ENCODE results near the gene THEM5.
"Not testable (repeated sequence)": the region's sequence is repeated elsewhere in the genome, so short reads cannot be mapped to it uniquely, and the experiment has no call there.

THEM5 gene

DNA sequence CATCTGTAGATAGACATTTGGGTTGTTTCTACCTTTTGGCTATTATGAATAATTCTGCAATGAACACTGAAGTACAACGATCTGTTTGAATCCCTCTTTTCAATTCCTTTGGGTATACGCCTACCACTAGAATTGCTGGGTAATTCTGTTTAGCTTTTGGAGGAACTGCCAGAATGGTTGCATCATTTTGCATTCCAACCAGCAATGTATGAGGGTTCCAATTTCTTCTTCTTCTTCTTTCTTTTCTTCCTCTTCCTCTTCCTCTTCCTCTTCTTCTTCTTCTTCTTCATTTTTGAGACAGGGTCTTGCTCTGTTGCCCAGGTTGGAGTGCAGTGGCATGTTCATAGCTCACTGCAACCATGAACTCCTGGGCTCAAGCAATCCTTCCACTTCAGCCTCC is 13.8 kb upstream of the THEM5 start:
- no peak for DNase-seq

DNA sequence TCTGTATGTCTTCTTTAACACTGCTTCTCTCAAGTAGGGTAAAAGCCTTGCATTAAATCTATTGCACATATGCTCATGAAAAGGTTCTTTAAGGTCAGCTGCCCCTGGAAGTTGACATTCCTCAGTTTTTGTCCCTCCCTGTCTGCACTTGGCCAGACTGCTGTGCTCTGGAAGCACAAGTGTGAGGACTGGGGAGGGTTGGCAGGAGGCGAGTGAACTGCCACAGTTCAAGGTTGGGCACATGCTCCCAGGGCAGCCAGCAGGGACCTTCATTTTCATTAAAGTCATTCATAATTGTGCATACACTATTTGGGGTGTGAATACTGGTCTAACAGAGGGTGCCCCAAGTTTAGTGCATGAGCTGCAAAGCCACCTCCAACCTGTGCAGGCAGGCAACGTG is 10.9 kb upstream of the THEM5 start:
- DNase-seq, result no peak

DNA sequence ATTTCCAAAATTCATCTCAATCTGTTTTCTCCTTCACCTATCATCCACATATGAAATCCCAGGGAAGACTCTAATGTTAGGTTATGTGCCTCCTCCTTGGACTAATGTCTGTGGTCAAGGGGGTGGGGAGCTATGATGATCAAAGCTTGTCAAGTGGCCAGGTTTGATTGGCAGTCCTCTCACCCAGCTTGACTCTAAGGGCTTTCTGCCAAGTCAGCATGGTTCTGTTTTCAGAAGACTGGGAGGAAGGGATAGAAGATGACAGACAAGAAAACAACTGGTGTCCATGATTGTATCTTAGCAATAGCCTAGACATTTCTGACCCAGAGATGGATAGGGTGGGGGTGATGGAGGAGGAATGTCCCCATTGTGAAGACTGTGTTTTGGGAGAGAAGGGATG is 9.1 kb upstream of the THEM5 start:
- no peak for DNase-seq

DNA sequence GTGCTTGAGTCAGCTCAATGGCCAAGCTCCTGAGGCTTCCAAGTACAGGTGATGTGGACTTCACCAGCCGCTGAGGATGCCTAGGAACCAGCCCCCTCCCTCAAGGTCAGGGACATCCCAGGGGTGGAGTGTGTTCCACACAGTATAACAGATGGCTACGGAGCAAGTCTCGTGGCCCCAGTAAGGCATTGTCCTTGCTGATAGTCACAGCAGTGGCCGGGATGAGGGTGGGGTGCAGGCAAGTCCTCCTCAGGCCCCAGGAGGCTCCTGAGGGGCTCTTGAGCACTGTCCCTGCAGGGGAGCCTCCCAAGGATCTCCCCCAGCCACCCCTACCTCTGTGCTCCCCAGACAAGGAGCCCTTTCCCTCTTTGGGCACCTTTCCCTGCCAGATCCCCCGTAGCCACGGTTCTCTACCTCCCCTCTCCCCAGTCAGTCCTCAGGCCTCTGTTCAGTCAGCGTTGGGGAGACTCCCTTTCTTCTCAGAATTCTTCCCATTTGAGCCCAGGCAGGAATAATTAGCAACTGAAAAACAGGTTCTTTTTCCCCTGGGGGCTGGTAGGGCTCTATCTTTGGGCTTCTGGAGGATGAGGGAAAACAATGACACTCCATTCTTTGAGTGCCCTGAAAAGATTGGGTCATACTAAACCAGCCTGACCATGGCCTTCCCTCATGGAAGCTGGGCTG is 7.1 kb upstream of the THEM5 start:
- DNase-seq, result no peak

DNA sequence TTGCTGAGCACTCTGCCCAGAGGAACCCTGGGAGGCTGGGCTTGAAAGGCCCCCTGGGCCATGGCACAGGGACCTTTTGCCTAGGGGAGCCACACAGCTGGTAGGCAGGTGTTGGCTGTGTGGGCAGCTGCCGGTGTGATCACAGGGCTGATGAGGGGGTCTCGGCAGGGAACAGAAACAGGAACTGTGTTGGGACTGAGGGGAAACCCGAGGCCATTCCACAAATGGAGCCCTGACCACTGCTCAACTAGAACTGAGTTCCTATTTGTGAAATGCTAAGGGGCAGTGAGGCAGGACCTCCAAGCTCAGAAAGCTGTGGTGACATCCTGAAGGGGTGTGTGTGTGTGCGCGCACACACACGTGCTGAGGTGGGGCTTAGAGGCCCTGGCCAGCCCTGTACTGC is 6.4 kb upstream of the THEM5 start:
- no peak for DNase-seq

DNA sequence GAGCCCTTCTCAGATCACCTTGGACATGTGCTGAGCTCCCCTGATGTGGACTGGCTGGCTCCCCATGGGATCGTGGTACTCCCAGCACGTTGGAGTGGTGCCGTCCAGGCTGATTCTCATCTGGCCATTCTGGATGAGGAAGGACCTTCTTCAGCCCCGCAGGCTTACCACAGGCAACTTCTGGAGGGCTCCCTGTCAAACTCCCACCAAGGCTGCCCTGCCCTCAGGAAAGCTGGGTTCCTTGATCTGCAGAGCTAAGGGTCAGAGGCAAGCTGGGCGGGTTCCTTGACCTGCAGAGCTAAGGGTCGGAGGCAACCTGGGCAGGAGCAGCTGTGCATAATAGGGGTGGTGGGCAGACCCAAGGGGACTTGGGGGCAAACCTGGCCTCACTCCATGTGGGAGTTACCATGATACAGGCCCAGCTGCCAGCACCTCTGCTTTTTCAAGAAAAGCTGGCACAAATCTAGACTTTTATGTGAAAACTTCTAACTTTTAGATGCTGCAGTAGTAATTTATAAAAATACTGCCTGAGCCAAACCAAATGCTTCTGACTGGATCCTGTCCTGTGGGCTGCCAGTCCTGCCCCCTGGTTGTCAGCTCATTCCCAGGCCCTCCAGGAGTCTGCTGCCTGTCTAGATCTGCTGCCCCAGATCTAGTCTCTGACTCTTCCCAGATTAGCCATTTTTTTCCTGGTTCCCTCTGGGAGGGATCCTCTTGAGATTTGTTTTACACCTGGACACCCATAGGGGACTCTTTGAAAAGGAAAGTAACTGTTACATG is 5.6 kb upstream of the THEM5 start:
- no peak for DNase-seq

DNA sequence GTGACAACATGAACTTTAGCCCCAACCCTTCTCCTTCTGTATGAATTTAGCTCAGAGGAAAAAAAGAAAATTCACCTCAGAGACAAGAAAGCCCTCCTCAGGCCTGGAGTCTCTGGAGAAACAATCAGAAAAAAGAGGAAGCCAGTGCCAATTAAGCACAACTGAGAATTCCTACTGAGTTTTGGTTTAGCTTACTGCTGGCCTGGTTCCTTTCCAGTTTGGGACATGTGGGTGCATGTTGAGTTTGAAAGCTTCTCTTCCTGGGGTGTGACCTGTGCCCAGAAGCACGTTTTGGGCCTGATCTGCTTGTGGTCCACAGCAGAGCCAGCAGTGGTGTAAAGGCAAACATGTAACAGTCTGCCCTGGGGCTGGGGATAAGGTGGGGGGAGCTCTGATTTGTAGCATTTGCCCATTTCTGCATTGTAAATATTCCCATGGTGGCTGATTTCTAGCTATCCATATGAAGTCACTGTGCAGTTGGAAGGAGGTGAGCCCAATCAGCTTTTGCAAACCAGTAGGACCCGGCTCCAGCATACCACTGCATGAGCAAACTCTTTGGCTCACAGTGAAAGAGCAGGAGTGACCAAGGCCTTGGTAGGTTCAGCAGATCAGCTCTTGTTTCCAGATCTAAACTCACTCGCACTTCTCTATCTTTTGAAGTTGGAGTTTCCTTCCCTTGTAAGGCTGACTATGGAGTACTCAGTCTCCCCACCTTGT is 4.7 kb upstream of the THEM5 start:
- no peak for DNase-seq

DNA sequence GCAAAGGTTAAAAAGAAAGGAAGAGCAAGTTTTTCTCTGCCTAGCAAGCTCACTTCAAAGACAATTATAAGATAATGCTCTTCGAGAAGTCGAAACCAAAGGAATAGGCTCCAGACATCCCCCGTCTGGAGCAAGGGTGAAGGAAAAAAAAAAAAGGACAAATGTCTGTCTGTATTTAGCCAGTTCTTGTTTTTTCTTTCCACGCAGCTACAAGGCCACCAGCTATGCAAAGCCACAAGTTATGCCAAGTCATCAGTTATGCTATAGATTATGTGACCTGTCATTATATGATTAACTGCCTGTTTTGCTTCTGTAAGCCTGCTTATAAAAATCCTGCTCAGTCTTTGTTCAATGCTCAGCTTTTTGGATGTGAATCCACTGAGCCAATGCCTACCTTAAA is 2.4 kb upstream of the THEM5 start:
- no peak for DNase-seq

DNA sequence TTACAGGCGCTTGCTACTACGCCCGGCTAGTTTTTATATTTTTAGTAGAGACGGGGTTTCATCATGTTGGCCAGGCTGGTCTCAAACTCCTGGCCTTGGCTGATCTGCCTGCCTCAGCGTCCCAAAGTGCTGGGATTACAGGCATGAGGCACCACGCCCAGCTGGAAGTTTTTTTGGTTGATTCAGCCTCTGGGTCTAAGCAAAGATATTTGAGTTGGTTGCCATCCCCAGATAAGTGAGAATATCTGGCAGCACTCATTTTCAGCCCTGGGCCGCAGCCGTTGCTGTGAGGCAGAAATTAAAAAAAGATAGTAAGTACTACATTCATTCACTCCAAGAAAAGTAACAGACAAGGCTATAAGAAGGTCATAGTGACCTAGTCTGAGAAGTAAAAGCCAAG is 2.0 kb upstream of the THEM5 start:
- not testable (repeated sequence) for DNase-seq

DNA sequence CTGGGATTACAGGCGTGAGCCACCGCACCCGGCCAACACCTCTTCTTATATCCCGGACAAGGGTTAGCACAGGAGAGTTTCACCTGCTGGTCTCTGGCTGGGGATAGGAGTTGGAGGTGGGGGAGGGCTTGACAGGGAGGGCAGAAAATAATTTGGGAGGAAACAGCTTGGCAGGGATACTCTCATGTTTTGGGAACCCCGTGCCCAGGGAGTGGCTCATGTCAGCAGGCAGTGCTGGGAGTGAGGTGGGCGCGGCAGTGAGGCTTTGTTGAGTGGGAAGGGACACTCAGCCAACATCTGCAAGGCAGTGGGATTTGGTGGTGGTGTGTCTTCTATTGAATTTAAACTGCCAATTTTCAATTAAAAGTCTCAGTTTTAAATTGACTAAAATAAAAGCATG is 1.1 kb upstream of the THEM5 start:
- no peak for DNase-seq

DNA sequence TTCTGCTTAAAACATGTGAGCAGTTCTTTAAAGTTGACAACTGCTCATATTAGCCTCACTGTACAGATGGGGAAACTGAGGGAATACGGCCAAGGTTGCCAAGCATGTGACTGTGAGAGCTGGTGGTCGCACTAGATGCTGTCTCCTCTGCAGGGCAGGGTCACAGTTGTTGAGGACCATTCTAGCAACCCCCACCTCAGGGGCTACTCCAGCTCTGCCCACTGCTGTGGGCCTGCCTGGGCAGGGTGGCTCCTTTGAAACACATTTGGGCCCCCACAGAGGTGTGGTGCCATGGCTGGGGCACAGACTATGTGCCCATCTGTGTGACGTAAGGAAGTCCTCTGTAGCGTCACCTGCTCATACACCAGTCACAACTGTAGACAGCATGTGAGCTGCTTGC is 779 bp downstream of the THEM5 start:
- DNase-seq, result no peak

DNA sequence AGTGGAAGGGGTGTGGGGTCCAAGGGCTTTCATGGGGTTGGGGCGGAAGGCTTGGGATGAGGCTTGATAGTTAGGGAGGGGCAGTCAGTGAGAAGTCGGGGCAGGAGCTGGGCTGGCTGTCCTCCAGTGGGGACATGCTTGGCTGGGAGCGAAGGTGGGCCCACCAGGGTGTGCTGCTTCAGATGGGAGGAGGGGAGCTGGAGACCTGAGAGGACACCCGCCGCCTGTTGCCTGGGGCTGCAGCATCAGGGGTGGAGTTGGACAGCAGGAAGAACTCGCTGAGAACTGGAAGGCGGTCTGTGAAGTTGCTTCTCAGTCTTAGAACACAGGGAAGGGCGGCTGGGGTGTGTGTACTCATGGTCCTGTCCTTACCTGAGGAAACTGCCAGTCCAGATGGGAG is 1.6 kb downstream of the THEM5 start:
- DNase-seq, result no peak

DNA sequence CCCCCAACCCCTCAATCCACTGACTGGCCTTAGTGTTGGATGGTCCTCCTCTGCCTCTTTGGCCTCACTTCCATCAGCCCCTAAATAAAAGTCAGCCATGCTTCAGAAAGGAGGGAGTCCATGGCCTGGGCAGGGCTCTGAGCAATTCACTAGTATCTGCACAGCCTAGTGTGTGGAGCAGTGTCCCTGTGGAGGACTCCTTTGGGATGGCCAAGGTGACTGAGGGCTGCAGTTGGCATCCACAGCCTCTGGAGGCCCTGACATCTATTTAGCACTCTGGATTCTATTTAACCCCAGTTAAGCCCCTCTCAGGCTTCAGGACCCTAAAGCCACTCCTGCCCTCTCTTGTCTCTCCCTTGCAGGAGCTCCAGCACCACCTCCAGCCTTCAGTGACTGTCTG is 3.6 kb downstream of the THEM5 start:
- DNase-seq, result no peak

DNA sequence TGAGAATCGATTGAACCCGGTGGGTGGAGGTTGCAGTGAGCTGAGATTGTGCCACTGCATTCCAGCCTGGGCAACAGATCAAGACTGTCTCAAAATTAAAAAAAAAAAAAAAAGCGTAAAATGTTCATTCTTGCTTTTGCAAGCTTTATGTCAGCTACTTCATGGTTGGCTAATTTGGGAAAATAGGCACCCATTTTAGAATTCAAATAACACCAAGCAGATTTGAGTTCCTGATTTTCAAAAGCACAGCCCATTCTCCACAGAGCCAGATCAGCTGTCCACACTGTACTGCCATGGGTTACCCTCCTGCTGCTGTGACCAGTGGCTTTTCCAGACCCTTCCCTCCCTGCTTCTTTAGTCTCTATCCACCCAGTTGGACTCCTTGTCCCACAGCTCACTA is 4.4 kb downstream of the THEM5 start:
- DNase-seq, result no peak

DNA sequence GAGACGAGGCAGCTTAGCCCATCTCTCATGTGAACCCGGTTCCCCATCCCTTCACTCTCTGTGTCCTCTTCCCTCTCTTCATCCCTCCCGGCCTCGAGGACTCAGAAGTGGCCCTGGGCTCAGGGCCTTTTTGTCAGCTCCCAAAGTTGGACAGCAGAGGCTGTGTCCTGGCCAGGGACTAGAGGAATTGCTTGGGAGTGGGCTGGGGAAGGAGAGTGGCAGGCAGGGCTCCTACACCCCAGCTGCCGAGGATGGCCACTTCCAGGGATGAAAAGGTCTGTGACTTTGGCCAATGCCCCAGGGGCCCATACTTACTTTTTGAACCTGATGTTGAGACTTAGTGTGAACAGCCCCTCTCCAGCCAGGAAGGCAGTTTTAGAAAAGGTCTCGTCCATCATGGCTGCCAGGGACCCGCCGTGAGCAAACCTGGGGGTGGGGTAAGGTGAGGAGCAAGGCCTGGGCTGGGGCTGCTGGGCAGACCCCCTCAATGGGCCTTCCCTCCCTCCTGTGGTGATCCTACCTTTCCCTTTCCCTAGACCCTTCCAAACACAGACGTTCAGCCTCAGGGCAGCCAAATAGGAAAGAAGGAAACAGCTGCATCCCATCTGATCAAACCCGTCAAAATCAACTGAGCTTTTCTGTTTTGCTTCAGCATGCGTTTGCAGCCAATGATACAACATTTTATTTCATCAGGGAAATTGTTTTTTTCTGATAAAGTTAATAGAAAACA is 5.5 kb downstream of the THEM5 start:
- DNase-seq, result no peak

DNA sequence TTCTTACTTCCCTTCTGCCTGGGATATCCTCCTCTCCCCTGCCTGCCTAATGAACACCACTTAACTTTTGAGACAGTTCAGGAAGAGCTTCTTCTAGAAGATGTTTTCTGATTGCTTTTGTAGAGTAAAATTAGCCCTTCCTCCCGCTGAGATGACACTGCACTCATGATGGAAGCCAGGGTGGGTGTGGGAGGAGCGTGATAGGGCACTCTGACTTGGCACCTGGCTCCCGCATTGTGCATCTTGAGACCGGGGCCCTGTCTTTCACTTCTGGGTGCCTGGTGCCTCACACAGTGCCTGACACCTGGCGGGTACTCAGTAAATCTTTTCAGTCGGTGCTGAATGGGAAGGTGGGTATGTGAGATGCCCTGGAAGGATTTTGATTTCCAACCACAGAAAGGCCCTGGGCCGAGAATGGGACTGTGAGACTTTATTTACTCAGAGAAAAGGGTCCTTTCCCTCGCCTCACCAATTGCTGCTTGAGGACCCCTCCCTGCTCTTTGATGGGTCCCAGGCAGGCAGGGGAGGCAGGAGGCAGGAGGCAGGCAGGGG is 6.8 kb downstream of the THEM5 start:
- DNase-seq, result no peak

DNA sequence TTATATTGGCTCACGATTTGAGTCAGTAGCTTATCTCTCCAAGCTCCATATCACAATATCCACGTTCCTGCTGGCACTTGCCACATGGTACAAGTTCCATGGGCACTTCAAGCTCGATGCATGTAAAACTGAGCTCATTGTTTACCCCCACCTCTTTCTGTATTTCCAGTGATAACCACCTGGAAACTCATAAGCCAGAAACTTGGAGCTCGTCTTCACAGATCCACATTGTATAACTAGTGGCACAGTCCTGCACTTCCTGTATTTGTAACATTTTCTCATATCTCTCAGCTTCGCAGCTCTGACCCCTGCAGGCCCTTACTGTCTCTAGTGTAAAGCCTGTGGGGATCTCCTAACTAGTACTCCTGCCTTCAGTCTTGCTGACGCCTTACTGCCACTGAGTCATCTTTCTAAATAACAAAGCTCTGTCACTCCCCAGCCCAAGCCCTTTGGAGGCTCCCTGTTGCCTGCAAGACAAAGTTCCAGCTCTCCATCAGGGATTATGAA is 7.4 kb downstream of the THEM5 start:
- no peak for DNase-seq

DNA sequence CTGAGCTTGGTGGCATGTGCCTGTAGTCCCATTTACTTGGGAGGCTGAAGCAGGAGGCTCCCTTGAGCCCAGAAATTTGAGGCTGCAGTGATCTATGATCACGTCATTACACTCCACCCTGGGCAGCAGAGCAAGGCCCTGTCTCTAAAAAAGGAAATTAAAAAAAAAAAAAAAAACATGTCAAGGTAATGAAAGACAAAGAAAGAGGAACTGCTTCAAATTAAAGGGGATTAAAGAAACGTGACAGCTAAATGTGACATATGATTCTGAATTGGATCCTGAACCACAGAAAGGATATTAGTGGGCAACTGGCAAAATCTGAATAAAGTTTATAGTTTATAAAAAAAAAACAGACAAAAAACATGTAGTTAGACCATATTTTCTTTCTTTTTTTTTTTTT is 10.1 kb downstream of the THEM5 start:
- DNase-seq, result no peak

DNA sequence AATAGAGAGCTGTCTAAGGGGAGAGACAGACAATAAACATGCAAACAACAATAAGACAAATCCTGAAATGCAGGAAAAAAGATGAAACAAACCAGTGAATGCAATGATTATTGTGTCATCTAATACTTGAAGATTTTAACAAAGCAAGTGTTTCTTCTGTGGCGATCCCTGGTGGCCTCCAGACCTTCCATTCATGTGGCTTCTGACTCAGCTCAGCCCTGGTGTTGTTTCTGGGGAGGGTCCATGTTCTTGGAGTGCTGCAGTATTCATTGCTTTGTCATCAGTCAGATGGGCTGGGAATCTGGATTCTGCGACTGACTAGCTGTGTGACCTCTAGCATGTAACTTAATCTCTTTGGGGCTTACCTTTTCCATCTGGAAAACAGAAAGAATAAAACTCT is 12.4 kb downstream of the THEM5 start:
- DNase-seq, result no peak

DNA sequence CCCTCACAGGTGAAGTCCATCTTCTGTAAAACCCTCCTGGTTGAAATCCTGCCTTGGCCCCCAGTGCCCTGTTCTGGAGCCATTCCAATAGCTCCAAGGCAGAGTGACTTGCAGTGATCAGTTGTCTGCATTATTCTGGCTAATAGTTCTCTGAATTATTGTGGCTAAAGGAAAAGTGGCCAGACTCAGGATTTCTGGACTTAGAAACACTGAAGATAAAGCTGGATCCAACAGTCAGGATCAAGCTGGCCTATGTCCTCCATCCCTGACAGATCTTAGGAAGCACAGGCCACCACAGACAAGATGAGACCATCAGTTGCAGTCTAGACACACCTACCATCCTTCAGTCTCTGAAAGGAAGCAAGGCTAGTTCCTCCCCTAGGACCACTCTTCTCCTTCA is 13.1 kb downstream of the THEM5 start:
- no peak for DNase-seq

DNA sequence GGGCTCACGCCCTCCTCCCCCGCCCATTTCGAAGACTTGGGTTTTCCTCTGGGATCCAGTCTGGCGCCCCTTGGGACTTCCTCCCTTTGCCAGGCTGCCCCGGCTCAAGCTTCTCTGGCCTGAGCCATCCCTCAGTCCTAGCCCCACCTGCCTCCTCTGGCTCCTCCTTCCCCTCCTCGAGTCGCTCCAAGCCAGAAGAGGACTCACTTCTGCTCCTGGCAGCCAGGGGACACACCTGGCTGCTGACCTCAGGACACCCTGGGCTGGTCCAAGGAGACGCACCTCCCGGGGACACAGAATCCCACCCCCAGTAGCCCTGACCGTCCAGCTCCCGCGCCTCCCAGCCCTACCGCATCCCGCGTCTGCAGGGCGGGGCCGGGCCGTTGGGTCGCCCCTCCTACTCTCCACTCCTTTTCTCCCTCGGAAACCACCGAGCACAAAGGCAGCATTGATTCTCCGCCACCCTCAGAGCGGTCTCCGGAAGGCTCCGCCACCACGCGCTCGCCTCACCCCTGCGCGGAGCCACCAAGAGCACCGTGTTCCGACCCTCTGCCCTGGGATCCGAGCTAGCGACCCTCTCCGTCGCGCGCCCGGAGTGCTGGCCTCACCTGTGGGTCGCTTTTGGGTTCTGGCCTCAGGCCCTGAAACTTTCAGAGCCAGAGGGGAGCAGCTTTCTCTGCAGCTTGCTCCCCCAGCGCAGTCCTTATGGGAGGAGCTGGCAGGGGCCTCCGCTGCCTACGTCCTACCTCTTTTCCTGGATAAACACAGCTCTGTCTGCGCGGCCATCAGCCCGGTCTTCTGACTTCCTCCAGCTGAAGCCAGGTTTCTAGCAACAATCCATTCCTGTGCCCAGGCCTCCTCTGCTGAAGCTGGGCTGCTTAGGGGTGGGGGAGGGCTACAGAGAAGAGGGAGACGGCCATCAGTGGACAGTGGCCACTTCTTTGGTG is 13.8 kb downstream of the THEM5 start, which contains the start of gene C2CD4D:
Gene C2CD4D, minus strand, starts transcription at position 364 of the 947 bp plus-strand sequence. CDS start 831 bp downstream, outside the sequence.
- DNase-seq, result peak; percentile 82

DNA sequence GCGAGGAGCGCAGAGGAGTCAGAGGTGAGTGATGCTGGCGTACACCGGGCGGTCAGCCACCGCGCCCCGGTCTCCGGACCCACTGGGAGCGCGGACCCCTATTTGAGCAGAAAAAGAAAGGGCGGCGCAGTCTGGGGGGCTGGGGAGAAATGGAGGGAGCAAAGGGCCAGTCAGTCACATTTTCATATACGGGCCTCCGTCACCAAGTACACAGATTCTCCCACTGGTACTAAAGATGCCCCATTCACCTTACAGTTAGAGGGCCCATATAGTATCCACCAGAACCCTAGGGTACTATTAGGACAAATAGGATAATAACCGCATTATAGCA is 14.5 kb downstream of the THEM5 start:
- DNase-seq, result no peak

All from CD4-positive, alpha-beta T cell treated with Interleukin-10 for 1 hour (primary cell).